Activated CD8-positive, alpha-beta memory T cell treated with anti-CD3 and anti-CD28 coated beads for 1 hour (primary cell): Measurements from ENCODE around the gene DAGLA.

Experiments
- DNase-seq, 2 donors: peaks; one replicate each; pipeline ENCODE4 v3.0.0-alpha.2; 2020; ENCODE audit warnings: low read depth in 1 of 2; ENCODE audit errors: extremely low read depth in 1 of 2

DAGLA gene

GRCh38 chr11:61688365-61689163, 8.4 kb downstream of the DAGLA start:
- no peak for DNase-seq

DNA sequence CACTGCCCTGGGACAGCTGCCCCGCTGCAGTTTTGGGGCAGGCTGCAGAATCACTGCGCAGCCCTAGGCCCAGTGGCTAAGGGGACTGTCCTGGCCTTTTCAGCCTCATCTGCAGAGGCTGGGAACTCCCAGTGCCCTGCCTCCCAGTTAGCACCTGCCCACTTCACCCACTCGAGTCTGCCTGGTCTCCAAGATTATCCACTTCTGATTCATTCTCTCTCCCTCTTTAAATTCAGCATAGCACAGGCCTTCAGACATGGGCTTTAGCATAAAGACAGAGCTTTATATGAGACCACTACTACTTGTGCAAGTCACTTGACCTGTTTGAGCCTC, 8.9 kb downstream of the DAGLA start:
- no peak for DNase-seq

DNA sequence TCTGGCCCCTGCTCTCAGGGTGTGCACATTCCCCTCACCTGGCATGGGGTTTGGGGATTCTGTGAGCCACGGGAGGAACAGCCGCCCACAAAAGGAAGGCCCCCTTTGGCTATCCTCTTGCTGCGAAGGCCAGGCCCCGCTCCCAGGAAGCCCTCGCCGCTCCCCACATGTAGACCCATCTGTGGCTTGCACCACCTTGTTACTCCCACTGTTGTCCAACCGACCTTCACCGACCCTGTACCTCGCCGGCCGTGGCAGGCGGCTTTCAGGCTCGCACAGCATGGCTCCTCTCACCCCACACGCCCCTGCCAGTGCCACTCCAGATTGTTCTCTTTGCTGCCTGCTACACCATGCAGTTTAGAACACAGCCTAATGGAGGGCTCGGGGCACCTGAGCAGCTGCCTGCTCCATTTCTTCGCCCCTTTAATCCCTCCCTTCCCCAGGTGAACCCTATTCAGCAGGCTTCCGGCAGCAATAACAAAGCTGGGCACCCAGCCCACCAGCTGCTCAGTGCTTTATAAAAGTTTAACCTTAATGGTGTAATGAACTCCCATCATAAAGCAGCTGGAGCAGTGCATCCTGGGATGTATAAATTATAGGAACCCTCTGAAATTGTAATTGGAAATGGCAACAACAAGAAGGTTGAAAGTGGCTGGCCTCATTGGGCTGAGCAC, 10.7 kb downstream of the DAGLA start:
- DNase-seq = no peak

DNA sequence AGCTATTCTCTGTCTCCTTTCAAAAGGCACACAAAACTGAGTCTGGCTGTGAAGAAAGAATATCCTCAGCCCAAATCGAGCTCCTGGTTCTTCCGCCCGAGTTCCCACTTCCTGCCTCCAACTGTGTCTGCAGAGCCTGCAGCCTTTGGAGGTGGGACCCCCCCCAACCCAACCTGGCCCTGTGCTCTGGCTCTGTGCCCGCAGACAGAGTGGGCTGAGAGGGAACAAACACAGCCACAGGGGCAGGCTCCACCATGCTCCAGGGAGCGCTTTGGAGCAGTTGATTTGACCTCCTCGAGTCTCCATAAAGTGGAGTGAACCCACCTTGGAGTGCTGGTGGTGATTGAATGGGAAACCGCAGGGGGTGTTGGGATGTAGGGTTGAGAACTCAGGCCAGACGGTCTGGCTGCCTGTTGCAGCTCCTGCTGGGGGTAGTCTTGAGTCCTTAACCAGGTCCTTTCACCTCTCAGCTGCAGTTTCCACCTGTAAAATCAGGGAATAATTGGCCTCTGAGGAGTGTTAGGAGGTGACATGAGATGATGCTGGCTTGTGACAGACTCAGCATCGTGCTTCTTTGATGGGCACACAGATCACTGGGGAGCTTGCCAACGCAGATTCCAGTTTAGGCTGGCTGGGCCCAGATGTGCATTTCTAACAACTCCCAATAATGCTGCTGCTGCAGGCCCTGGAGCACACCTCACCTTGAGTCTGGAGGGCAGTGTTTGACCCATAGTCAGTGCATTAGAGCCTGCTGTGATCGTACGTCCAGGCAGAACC, 11.4 kb downstream of the DAGLA start:
- DNase-seq = no peak

DNA sequence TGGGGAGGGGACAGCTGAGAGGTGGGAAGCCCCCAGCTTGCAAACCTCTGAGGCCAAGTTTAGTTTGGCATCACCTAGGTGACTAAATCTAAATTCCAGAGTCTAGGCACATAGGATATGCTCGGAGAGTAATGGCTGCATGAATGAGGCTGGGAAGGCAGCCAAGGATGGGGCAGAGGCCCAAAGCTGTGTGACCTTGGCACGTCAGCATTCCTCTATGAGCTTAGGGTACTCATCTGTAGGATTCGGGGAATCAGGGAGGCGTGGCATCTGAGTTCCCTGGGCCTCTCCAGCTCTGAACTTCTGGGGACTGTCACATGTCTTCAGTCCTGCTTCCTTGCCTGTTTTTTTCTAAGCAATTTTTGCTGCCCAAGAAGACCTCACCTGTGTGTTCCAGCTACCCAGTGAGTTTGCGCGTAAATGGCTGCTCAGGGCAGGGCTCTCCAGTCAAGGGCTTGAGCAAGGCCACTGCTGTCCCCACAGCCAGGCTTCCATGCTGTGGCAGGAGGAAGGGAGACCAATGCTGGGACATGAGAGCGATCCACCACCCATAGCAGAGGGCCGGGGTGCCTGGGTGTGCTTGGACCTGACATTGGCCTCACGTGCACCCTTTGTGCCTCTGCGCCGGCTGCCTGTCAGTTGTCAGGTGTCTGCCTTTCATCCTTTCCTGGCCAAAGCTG, 13.9 kb downstream of the DAGLA start:
- DNase-seq = no peak

- no peak for DNase-seq
Measured at GRCh38 chr11:61694602-61694939, 14.4 kb downstream of the DAGLA start.

GRCh38 chr11:61694946-61695706, 14.9 kb downstream of the DAGLA start:
- no peak for DNase-seq

GRCh38 chr11:61695917-61696316, 15.7 kb downstream of the DAGLA start:
- DNase-seq = peak; percentile 83 to 87

DNA sequence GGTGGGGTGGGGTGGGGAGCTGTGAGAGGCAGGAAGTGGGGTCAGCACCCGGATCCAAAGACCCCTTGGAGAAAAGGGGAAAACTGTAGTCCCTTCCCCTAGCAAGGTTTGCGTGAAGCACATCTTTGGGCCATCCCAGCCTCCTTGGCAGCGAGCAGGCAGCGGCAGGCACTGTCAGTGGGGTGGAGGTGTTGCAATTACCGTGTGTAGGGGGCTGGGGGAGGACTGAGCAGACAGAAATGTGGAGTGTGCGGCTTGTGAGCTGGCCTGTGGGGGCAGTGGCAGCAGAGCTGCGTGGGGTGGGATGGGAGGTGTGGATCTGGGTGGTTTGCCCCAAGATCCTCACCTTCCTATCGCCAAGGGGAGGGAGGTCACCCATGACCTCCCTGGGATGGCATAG, 16.4 kb downstream of the DAGLA start:
- DNase-seq = no peak

- DNase-seq = no peak
Measured at GRCh38 chr11:61697078-61697502, 16.9 kb downstream of the DAGLA start.

DNA sequence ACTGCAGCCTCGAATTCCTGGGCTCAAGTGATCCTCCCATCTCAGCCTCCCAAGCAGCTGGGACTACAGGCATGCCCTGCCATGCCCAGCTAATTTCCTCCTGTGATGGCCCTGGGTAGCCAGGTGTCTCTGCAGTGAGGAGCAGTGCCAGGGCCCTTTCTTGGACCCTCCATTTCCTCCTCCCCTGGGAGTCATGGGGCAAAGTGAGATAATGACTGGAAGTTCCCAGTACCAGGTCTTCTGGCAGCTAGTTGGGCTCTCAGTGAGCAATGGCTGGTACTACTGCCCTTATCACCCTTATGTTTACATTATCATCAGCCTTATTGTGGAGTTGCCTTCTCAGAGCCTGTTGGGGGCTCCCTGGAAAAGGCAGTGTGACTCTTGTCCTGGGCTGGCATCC, 17.6 kb downstream of the DAGLA start:
- no peak for DNase-seq

- DNase-seq = no peak
Measured at GRCh38 chr11:61698173-61698948, 18.2 kb downstream of the DAGLA start.

DNA sequence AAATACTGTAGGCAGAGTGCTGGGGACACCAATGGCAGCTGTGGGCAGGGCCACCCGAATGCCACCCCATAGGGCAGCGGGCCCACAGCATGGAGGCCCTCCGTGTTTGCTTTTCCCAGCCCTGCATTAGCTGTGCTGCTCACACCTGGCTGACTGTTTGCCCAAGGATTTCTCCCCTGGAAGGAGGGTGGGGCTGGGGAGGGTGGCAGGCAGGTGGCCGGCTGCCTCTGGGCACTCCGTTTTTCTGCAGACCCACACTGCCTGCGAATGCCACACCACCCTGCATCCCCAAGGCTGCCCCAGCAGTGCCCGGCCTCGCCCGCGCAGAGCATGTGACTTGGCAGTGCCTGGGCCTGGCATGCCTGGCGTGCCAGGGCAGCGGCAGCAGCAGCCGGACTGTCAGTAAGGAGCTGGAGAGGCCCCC, 19.6 kb downstream of the DAGLA start:
- DNase-seq = no peak

- no peak for DNase-seq
Measured at GRCh38 chr11:61700212-61700611, 20.0 kb downstream of the DAGLA start.

DNA sequence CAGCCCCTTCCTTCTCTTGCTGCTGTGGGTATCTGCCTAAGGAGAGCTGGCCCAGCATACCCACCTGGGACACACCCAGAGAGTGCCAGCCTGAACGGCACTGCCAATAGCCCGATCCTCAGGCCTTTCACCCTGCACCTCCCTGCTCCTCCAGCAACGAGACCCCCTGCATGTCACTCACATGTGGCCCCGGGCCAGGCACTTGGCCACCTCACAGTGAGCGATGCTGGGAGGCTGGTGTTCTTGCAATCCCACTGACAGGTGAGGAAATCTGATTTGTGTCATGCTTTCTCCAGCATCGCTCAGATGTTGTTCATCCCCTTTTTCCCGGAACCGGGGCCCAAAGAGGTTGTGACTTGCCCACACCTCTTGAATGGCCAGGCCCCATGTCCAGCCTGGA, 20.5 kb downstream of the DAGLA start:
- DNase-seq = no peak

- no peak for DNase-seq
Measured at GRCh38 chr11:61701242-61701886, 21.2 kb downstream of the DAGLA start.

- no peak for DNase-seq
Measured at GRCh38 chr11:61702701-61703312, 22.6 kb downstream of the DAGLA start.

GRCh38 chr11:61704838-61705237, 24.6 kb downstream of the DAGLA start:
- DNase-seq = no peak
